HG02885 (cell line): ENCODE measurements around the gene STRA8.
A peak's percentile ranks its signal among the peaks of the same experiment; 100 is the strongest.
"Not testable (repeated sequence)": the region's sequence is repeated elsewhere in the genome, so short reads cannot be mapped to it uniquely, and the experiment has no call there.

ENCODE experiments used
- ATAC-seq: cut with Tn5 transposase; IDR thresholded peaks from one replicate; pipeline ENCODE4 v1.9.1; 2021; ENCODE audit warnings: mild to moderate bottlenecking; ENCODE audit not compliant: unreplicated experiment, poor library complexity

Gene STRA8

DNA sequence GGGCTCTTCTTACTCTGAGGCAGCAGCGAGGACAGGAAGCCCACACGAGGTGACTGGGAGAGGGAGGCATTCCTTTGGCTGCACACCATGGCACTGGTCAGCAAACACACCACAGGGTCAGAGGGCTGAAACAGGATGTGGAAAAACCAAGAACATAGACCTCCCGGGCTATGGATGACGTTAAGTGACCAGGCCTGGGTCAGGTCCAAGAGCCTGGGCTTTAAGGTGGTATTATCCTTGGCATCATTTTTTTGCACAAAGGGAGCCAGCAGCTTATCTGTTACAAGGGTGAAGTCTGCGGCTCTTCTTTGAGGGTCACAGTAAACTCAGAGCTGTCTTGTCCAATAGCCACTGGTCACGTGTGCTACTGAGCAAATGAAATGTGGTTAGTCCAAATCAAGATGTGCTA lies 29.3 kb upstream of the STRA8 start:
- ATAC-seq: no peak

DNA sequence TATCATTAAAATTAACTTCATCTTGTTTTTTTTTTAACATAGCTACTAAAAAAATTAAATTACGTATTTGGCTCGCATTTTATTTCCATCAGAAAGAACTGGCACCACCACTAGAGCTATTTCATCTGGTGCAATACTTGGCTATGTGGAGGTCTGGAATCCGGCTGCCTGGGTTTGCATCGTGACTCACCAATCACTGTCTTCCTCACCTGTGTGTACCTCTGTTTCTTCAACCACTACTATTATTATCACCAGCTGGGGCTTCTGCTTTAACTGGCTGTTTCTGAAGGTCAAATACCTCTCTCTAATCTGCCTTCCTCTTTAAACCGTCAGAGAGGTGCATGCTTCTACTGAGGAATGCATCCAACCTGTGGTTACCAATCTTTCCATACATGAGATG lies 28.8 kb upstream of the STRA8 start:
- no peak for ATAC-seq

- ATAC-seq: no peak
These were observed 27.8 kb upstream of the STRA8 start for GRCh38 chr7:135205850-135206249.

GRCh38 chr7:135206941-135207391 lies 26.7 kb upstream of the STRA8 start:
- ATAC-seq: peak; percentile 36

DNA sequence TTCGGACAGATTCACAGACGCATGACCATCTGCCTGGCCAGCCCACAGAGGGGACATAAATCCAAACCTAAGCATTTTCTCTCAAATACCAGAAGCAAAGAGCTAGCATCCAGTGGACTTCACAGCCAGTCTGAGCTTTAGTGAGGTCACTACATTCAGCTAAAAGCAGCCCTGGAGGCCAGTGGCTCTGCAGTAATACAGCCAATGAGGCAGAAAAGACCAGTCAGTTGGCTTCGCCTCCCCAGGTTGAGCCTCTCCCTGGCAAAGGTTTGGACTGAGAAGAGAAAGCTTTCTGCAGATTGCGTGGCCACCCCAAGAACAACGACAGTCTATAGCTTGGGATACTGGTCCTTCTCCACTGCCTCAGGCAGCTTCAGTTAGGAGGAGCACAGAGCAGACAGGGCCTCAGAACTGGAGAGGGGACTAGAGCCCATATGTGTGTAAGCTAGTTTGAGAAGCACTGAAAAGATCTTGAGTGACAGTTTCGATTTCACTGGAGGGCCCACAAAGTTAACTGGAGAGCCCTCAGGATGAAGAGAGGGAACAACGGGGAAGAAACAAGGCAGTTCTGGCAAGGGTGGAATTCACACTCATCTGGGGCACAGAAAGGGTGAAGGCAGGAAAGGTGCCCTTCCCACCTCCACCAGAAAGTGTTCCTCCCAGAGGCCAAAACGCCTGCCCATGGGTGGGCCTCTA lies 26.1 kb upstream of the STRA8 start:
- ATAC-seq: peak; percentile 17

DNA sequence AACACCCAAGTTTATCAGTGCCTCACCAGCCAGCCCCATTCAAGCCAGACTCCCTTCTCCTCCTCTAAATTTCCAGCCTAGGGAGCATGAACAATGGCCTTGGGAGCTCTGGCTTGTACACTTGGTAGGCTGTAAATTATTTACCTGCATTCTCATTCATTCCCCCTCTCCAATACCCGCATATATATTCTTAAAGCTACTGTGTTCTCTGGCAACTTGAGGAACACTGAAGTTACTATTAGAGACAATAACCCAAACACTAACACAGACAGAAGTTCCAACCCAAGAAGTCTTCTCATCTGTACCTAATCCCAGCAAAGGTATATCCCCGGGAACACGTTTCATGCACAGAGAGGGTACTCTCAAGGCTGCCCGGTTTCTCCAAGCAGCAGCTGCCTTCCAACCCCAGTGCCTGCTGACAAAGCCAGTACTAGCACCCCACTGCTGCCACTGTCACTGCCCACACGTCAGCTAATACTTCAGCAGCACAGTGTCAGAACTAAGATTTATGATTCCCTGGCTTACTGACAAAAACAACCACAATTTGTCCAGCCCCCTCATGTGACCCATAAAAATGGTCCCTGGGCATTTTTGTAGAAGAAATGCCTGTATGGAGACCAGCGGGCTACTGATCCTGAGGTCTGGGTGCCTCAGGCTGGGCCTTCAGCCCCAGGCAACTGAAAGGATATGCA lies 25.4 kb upstream of the STRA8 start:
- no peak for ATAC-seq

GRCh38 chr7:135209225-135209834 lies 24.3 kb upstream of the STRA8 start:
- ATAC-seq: no peak

DNA sequence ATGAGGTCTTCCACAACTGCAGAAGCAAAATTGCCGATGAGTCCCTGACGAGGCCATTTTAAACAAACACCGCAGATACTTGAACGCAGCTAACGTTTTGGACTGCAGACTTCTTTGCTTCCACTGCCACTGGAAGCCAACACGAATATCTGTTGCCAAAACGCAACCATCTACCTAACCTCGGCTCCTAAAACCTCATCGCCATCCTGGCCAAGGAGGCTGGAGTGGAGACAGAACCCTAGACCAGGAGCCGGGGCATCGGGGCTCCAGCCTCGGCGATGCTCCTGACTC lies 22.8 kb upstream of the STRA8 start:
- ATAC-seq: no peak

GRCh38 chr7:135211179-135211945 lies 22.3 kb upstream of the STRA8 start, which contains the start of gene WDR91:
WDR91 (minus strand) TSS chr7:135211526; CDS start chr7:135211502, 24 bp downstream.
- ATAC-seq: peak; percentile 81

DNA sequence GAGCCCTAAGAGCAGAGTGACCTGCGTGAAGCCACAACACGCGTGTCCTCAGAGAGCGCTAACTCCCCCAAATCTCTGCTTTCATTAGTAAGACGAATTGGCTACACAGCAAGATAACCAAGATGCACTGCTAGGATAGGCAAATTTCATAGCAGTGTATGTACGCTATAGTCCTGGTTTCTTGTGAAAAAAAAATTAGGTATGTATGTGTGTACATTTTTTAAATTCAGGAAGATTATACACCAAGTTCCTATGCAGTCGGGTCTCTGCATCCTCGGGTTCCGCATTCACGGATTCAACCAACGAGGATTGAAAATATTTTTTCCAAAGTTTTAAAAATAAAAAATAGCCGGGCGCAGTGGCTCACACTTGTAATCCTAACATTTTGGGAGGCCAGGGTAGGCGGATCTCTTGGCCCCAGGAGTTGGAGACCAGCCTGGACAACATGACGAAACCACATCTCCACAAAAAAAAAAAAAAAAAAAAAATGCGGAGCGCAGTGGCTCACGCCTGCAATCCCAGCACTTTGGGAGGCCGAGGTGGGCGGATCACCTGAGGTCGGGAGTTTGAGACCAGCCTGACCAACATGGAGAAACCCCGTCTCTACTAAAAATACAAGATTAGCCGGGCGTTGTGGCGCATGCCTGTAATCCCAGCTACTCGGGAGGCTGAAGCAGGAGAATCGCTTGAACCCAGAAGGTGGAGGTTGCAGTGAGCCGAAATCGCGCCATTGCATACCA lies 21.5 kb upstream of the STRA8 start:
- ATAC-seq: not testable (repeated sequence)

- ATAC-seq: no peak
These were observed 19.8 kb upstream of the STRA8 start for GRCh38 chr7:135213831-135214230.

GRCh38 chr7:135215180-135215579 lies 18.5 kb upstream of the STRA8 start:
- ATAC-seq: no peak

DNA sequence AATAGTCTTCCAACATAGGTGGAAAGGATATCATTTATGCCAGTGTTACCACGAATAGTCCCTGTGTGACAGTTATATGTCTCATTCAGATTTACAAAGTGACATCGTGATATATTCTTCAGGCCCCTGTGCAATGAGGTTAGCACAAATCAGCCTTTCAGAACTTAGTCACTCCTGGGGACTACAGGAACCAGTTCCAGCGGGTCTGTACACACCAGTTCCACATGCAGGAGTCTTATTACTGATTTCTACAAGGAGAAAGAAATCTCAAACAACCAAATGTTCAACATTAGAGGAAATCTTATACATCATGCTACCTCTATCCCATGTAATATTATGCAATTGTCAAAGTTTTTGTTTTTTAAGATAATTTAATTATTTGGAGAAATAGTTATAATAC lies 17.9 kb upstream of the STRA8 start:
- ATAC-seq: no peak

- no peak for ATAC-seq
These were observed 15.8 kb upstream of the STRA8 start for GRCh38 chr7:135217645-135218509.

DNA sequence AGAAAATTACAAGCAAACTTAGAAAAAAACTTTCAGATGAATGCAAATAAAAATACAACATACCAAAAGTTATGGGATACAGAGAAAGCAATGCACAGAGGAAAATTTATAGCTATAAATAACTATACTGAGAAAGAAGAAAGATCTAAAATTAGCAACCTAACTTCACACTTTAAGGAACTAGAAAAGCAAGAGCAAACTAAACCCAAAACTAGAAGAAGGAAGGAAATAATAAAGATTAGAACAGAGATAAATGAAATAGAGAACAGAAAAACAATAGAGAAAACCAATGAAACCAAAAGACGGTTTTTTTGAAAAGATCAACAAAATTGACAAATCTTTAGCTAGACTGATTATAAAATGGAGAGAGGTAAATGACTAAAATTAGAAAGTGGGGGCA lies 9.6 kb upstream of the STRA8 start:
- ATAC-seq: no peak

GRCh38 chr7:135231686-135232085 lies 2.0 kb upstream of the STRA8 start:
- ATAC-seq: no peak

DNA sequence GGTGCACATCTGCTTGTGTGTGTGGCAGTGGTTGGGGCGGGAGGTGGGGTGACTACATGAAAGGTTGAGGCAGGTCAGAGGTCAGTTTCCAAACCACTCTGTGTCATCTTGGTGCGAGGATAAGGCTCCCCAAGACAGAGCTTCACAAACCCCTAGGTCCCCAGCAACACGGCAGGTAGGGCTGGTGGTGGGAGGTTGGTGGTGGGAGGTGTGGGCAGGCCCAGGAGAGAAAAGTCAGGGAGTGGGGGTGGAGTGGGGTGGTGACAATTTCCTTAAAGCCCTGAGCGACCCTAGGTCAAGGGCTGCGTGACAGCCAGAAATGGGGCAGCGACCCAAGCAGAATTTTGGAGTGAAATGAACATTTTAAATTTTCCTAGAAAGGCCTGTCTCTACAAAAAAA lies 1.6 kb upstream of the STRA8 start:
- no peak for ATAC-seq

DNA sequence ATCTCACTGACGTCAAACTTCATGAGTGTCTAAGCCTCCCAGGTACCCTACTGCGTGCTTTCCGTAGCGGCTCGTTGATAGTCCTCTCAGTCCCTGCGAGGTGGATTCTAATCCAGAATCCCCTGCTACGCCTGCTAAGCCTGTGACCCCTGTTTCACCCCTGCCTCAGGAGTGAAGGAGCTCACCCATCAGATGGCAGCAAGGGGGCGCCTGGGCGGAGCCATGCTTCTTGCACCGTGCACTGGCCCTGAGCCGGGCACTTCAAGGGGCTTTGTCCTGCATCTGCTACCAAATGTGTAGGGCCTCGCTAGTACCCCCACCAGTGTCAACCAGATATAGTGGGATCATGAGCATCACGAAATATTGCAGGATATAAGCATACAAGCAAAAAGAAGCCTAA lies 918 bp upstream of the STRA8 start:
- ATAC-seq: no peak

DNA sequence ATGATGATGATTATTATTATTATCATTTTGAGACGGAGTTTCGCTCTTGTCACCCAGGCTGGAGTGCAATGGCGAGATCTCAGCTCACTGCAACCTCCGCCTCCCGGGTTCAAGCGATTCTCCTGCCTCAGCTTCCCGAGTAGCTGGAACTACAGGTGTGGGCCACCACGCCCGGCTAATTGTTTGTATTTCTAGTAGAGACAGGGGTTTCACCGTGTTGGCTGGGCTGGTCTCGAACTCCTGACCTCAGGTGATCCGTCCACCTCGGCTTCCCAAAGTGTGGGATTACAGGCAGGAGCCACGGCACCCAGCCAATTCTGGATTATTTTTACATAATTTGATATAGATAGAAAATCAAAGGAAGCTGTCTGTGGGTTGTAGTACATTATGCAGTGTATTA lies 457 bp downstream of the STRA8 start:
- ATAC-seq: not testable (repeated sequence)
